K562 (cell line): Measurements from ENCODE around the gene SEMA3G. TPM values are rescaled to one million over a fixed set of nuclear protein-coding genes. Genes with fewer than 3 reads are reported as not detected.
A peak's percentile ranks its signal among the peaks of the same experiment; 100 is the strongest.

Experiments used
- ATAC-seq: fragments of 200-7000 bp; cut with Tn5 transposase; 3 replicates; pipeline ENCODE4 v1.9.1; 2020; ENCODE audit warnings: moderate library complexity
- BruUV-seq: library from RNA; stranded (reverse); fragments of 400-500 nt; replicated peaks from 2 replicates; lab custom pipeline; 2021; lab: Mats Ljungman, UMichigan
- CTCF ChIA-PET: fragments of 300-600 bp; formaldehyde crosslinking; extraction: SDS; loops from one replicate; lab custom pipeline; 2021; ENCODE audit warnings: low intra/inter-chr PET ratio; lab: Yijun Ruan, JAX
- POLR2A ChIA-PET: fragments of 300-600, 350-650 bp; sonication (Branson Sonifier 250); formaldehyde crosslinking; extraction: SDS; loops from one replicate; lab custom pipeline; 2021; ENCODE audit warnings: antibody characterized with exemption, inconsistent platforms; lab: Yijun Ruan, JAX
- DNase-seq, 4 experiments: peaks; one replicate each; pipeline versions ENCODE4 v3.0.0 to v3.0.0-alpha.2; 2011 to 2018; ENCODE audit warnings: low spot score in 3 of 4, mixed read lengths in 3 of 4; ENCODE audit errors: extremely low read depth in 1 of 4
- FAIRE-seq: peaks from 2 replicates; lab custom pipeline; 2011; peaks lifted over from hg19 to GRCh38; lab: Jason Lieb, UNC
- H2AFZ ChIP-seq: 2 replicates; pipeline ENCODE4 v1.6.0; 2011; ENCODE audit warnings: low read depth, low read length, control low read depth, inconsistent platforms
- H3K27ac ChIP-seq: fragments of 200-600 bp; 3 replicates; pipeline ENCODE4 v1.8.0; 2011; ENCODE audit warnings: low read depth, mild to moderate bottlenecking, control low read depth, inconsistent platforms, low read length, moderate library complexity, mixed read lengths; ENCODE audit errors: extremely low read depth
- H3K27me3 ChIP-seq, 2 experiments: fragments of 300-600 bp in 1 of 2; 2 replicates in 1 of 2; 3 replicates in 1 of 2; pipeline versions ENCODE4 v1.6.0 to v1.8.0; 2011; ENCODE audit warnings: inconsistent platforms in 2 of 2, low read length in 2 of 2, mild to moderate bottlenecking in 1 of 2, mixed read lengths in 1 of 2, moderate library complexity in 1 of 2; ENCODE audit not compliant: control insufficient read depth in 2 of 2, insufficient read depth in 2 of 2
- H3K36me3 ChIP-seq: fragments of 300-600 bp; 3 replicates; pipeline ENCODE4 v1.8.0; 2011; ENCODE audit warnings: mild to moderate bottlenecking, low read length, inconsistent platforms; ENCODE audit not compliant: control insufficient read depth, insufficient read depth
- H3K4me1 ChIP-seq, 2 experiments: fragments of 200-600 bp in 1 of 2; replicated peaks in 1 of 2; 2 replicates in 1 of 2; 3 replicates in 1 of 2; pipeline versions ENCODE4 v1.5.1 to v1.8.0; 2011; ENCODE audit warnings: inconsistent platforms in 2 of 2, low read length in 2 of 2, mild to moderate bottlenecking in 1 of 2, mixed read lengths in 1 of 2, moderate library complexity in 1 of 2; ENCODE audit not compliant: control insufficient read depth in 2 of 2, insufficient read depth in 2 of 2
- H3K4me2 ChIP-seq: 2 replicates; pipeline ENCODE4 v1.6.1; 2011; ENCODE audit warnings: low read length, control low read depth, inconsistent platforms, mixed read lengths; ENCODE audit not compliant: insufficient read depth
- H3K4me3 ChIP-seq: fragments of 200-600 bp; sonication (generic), shearing (Covaris generic); 2 replicates; pipeline ENCODE4 v1.5.1; 2016; ENCODE audit warnings: control low read depth, inconsistent platforms
- H3K79me2 ChIP-seq: fragments of 200-600 bp; 3 replicates; pipeline ENCODE4 v1.8.0; 2011; ENCODE audit warnings: low read length, inconsistent platforms; ENCODE audit not compliant: control insufficient read depth, insufficient read depth
- H3K9ac ChIP-seq, 2 experiments: 2 replicates each; pipeline versions ENCODE4 v1.6.0 to v1.6.1; 2011; ENCODE audit warnings: low read depth in 2 of 2, low read length in 2 of 2, control low read depth in 1 of 2, inconsistent platforms in 1 of 2, mild to moderate bottlenecking in 1 of 2, mixed read lengths in 1 of 2; ENCODE audit not compliant: insufficient read depth in 1 of 2
- H3K9me1 ChIP-seq: one replicate; pipeline ENCODE4 v1.6.0; 2011; ENCODE audit warnings: inconsistent platforms, mild to moderate bottlenecking, low read length, moderate library complexity; ENCODE audit not compliant: control insufficient read depth, insufficient read depth
- H3K9me3 ChIP-seq: replicated peaks from 2 replicates; pipeline ENCODE4 v1.5.1; 2011; ENCODE audit warnings: low read depth, low read length, inconsistent platforms; ENCODE audit not compliant: control insufficient read depth, insufficient read depth
- H4K20me1 ChIP-seq: replicated peaks from 2 replicates; pipeline ENCODE4 v1.6.1; 2011; ENCODE audit warnings: low read length, inconsistent platforms, mixed read lengths; ENCODE audit not compliant: control insufficient read depth, insufficient read depth
- KLF6 ChIP-seq: fragments of 250-450 bp; sonication (Bioruptor Pico); IDR thresholded peaks from 2 replicates; pipeline ENCODE4 v1.4.0; 2020; ENCODE audit warnings: mild to moderate bottlenecking, moderate library complexity, borderline replicate concordance
- PML ChIP-seq: IDR thresholded peaks from 2 replicates; pipeline ENCODE4 v1.6.1; 2012; ENCODE audit warnings: low read length, inconsistent platforms
- RHOXF2B ChIP-seq: fragments of 250-450 bp; sonication (Bioruptor Pico); conservative IDR thresholded peaks from 2 replicates; pipeline ENCODE4 v1.5.1; 2021
- ZNF644 ChIP-seq: fragments of 200-800 bp; sonication (Bioruptor generic); IDR thresholded peaks from 2 replicates; pipeline ENCODE4 v1.6.1; 2016; ENCODE audit warnings: low read depth, missing genetic modification characterization, missing compliant biosample characterization
- WGBS: fragments of 100-300 bp; shearing (Covaris generic); methylation state at CpG from one replicate; pipeline ENCODE4 v1.1.6; 2016; ENCODE audit warnings: low coverage, mixed read lengths; ENCODE audit not compliant: insufficient coverage; ENCODE audit errors: missing lambda C conversion rate; 5-methylcytosine and 5-hydroxymethylcytosine counted together
- in situ Hi-C: fragments of 300-500 bp; cut with MboI; formaldehyde crosslinking; loops from 4 replicates; pipeline ENCODE4 v1.15.0; 2018; ENCODE audit warnings: inconsistent platforms, mixed read lengths
- intact Hi-C: fragments of 100-400 bp; cut with micrococcal nuclease; formaldehyde crosslinking; loops from 2 replicates; pipeline ENCODE4 v1.14.2; 2022
- polyA plus RNA-seq, 8 experiments: library from polyadenylated mRNA; depleted of rRNA in 4 of 8; stranded (reverse) in 5 of 8; unstranded in 3 of 8; fragments of >200 nt; fragmentation: Nextera tagmentation in 2 of 8; fragmentation: Illumina TruSeq in 1 of 8; extraction: Ambion mirVana in 2 of 8; extraction: Trizol in 1 of 8; gene quantifications; 2 replicates each; pipeline versions ENCODE4 v1.2.1 to v1.2.3, GENCODE V29; 2011 to 2014; ENCODE audit warnings: inconsistent platforms in 1 of 8, missing spikeins in 1 of 8
- total RNA-seq, 7 experiments: library from RNA; depleted of rRNA in 6 of 7; stranded (reverse); fragments of >200 nt in 6 of 7; fragmentation: Illumina TruSeq in 2 of 7; extraction: Trizol in 2 of 7; gene quantifications; 2 replicates each; pipeline versions ENCODE4 v1.2.1 to v1.2.3, GENCODE V29; 2011 to 2021; ENCODE audit warnings: low replicate concordance in 1 of 7
- TF ChIP-seq, protein P1 (sequence below): fragments of 450-650 bp; IDR thresholded peaks from 2 replicates; pipeline ENCODE4 v1.6.1; 2017; ENCODE audit warnings: mild to moderate bottlenecking, moderate library complexity

Gene SEMA3G
- total and polyA plus RNA-seq, 9 of the 15 experiments (the other 6 are each of a cell fraction or from before 2014, with no cell fraction given), result 0.04 to 0.07 (median 0.05) TPM; not detected in 6

DNA sequence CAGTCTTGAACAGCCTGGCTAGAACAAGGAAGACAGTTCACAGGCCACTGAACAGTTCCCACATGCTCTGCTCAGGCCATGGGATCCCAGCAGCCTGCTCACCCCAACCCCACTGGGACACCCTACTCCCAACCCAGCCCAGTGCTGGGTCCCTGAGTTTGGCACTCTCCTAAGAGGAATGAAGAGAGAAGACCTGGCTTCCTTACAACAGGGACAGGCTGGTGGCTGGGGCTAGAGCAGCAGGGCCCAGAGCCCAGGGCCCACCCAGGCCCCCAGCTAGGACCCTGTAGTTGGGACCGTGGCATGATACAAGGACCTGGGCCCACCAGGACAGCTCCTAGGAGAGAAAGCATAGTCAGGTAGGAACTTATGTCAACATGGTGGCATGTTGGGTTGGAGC lies 43.4 kb downstream of the SEMA3G start:
- H3K9ac ChIP-seq, result peak overlapping the region in 1 of 2 experiments; percentile 48; a peak in 1 of 4 replicates
- ATAC-seq, result peak; percentile 6; the same call in 1 of the 3 replicates
- 86% methylated on average over 1 of the region's 1 CpG for WGBS
- H3K4me3 ChIP-seq, result no peak overlapping the region
- FAIRE-seq, result no peak
- in situ Hi-C loops, result no loop called here
- peaks cover 54% of the 10 kb centered on the region; the same call in 1 of the 3 replicates for H3K36me3 ChIP-seq
- peaks cover 3% of the 10 kb centered on the region for H3K9me1 ChIP-seq
- H3K4me2 ChIP-seq, result no peak overlapping the region
- H3K4me1 ChIP-seq, result peaks cover 7 to 27% of the 10 kb centered on the region in 2 experiments; a peak in 4 of 5 replicates
- no peak for TF ChIP-seq PML
- TF ChIP-seq RHOXF2B (CRISPR knock-in tag), result no peak
- no peak for TF ChIP-seq KLF6
- TF ChIP-seq ZNF644 (tag), result no peak
- TF ChIP-seq, protein P1, sequence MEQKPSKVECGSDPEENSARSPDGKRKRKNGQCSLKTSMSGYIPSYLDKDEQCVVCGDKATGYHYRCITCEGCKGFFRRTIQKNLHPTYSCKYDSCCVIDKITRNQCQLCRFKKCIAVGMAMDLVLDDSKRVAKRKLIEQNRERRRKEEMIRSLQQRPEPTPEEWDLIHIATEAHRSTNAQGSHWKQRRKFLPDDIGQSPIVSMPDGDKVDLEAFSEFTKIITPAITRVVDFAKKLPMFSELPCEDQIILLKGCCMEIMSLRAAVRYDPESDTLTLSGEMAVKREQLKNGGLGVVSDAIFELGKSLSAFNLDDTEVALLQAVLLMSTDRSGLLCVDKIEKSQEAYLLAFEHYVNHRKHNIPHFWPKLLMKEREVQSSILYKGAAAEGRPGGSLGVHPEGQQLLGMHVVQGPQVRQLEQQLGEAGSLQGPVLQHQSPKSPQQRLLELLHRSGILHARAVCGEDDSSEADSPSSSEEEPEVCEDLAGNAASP, result no peak
- H3K27ac ChIP-seq, result no peak overlapping the region
- no peak for DNase-seq
- POLR2A ChIA-PET, result interaction anchor here (2.1 kb wide), 1 partner anchor 12 kb away, joined by 9 read pairs; no protein-coding TSS in a partner anchor
- CTCF ChIA-PET, result no interaction called here
- no peaks in the 10 kb centered on the region for H3K79me2 ChIP-seq
- no peaks in the 10 kb centered on the region for H3K27me3 ChIP-seq
- no peaks in the 10 kb centered on the region for H3K9me3 ChIP-seq
- BruUV-seq, result no TSS peak
- intact Hi-C loops, result no loop called here
- no peaks in the 10 kb centered on the region for H4K20me1 ChIP-seq
- no peak overlapping the region for H2AFZ ChIP-seq
